Keratinocyte (primary cell): ENCODE results near the gene CDK5RAP3. TPM values are rescaled to one million over a fixed set of nuclear protein-coding genes. Genes with fewer than 3 reads are reported as not detected.

Source experiments
- DNase-seq: peaks from one replicate; pipeline ENCODE4 v3.0.0-alpha.2; 2011; ENCODE audit warnings: low read depth, missing footprints, low spot score
- FAIRE-seq: peaks from 2 replicates; lab custom pipeline; 2011; peaks lifted over from hg19 to GRCh38; lab: Jason Lieb, UNC
- H2AFZ ChIP-seq: 2 replicates; pipeline ENCODE4 v1.6.0; 2012; ENCODE audit warnings: low read length, control low read depth, inconsistent platforms; ENCODE audit not compliant: control insufficient read depth
- H3K27ac ChIP-seq: 2 replicates; pipeline ENCODE4 v1.5.1; 2011; ENCODE audit warnings: low read length; ENCODE audit not compliant: control insufficient read depth, insufficient read depth
- H3K27me3 ChIP-seq: 3 replicates; pipeline ENCODE4 v1.6.0; 2011; ENCODE audit warnings: low read length; ENCODE audit not compliant: control insufficient read depth, insufficient read depth; ENCODE audit errors: extremely low read depth
- H3K36me3 ChIP-seq, 2 experiments: 2 replicates in 1 of 2; 3 replicates in 1 of 2; pipeline ENCODE4 v1.5.1; 2011; ENCODE audit warnings: low read length in 2 of 2, mild to moderate bottlenecking in 1 of 2; ENCODE audit not compliant: control insufficient read depth in 2 of 2, insufficient read depth in 2 of 2; ENCODE audit errors: extremely low read depth in 1 of 2
- H3K4me1 ChIP-seq: 3 replicates; pipeline ENCODE4 v1.5.1; 2011; ENCODE audit warnings: low read length; ENCODE audit not compliant: control insufficient read depth, insufficient read depth; ENCODE audit errors: extremely low read depth
- H3K4me2 ChIP-seq: 3 replicates; pipeline ENCODE4 v1.6.0; 2011; ENCODE audit warnings: low read depth, low read length; ENCODE audit not compliant: control insufficient read depth, insufficient read depth; ENCODE audit errors: extremely low read depth
- H3K4me3 ChIP-seq, 3 experiments: fragments of 200-600 bp in 1 of 3; sonication (generic) in 1 of 3; 2 replicates in 2 of 3; 3 replicates in 1 of 3; pipeline ENCODE4 v1.5.1; 2011 to 2016; ENCODE audit warnings: low read length in 3 of 3, mild to moderate bottlenecking in 3 of 3, control low read depth in 2 of 3, inconsistent platforms in 1 of 3, low read depth in 1 of 3, mixed read lengths in 1 of 3, mixed run types in 1 of 3, moderate library complexity in 1 of 3; ENCODE audit not compliant: control insufficient read depth in 2 of 3, insufficient read depth in 2 of 3; ENCODE audit errors: extremely low read depth in 1 of 3
- H3K79me2 ChIP-seq: 2 replicates; pipeline ENCODE4 v1.6.0; 2012; ENCODE audit warnings: low read length; ENCODE audit not compliant: control insufficient read depth, insufficient read depth
- H3K9ac ChIP-seq: 3 replicates; pipeline ENCODE4 v1.6.0; 2011; ENCODE audit warnings: low read length; ENCODE audit not compliant: control insufficient read depth, insufficient read depth; ENCODE audit errors: extremely low read depth
- H3K9me1 ChIP-seq: 3 replicates; pipeline ENCODE4 v1.6.0; 2011; ENCODE audit warnings: low read length; ENCODE audit not compliant: control insufficient read depth, insufficient read depth; ENCODE audit errors: extremely low read depth
- H3K9me3 ChIP-seq: 2 replicates; pipeline ENCODE4 v1.5.1; 2012; ENCODE audit warnings: low read depth, low read length; ENCODE audit not compliant: control insufficient read depth
- H4K20me1 ChIP-seq: 3 replicates; pipeline ENCODE4 v1.6.0; 2011; ENCODE audit warnings: low read length; ENCODE audit not compliant: control insufficient read depth, insufficient read depth; ENCODE audit errors: extremely low read depth
- CTCF ChIP-seq, 3 experiments: IDR thresholded peaks in 1 of 3; conservative IDR thresholded peaks in 1 of 3; optimal IDR thresholded peaks in 1 of 3; 2 replicates in 2 of 3; 3 replicates in 1 of 3; pipeline versions ENCODE3 to v1.5.1; 2011; ENCODE audit warnings: low read length in 3 of 3, mild to moderate bottlenecking in 3 of 3, moderate library complexity in 2 of 3, control low read depth in 1 of 3, inconsistent platforms in 1 of 3; ENCODE audit not compliant: insufficient read depth in 2 of 3; ENCODE audit errors: extremely low read depth in 1 of 3
- EZH2 ChIP-seq: IDR thresholded peaks from one replicate; pipeline ENCODE4 v1.6.1; 2012; ENCODE audit warnings: inconsistent platforms, mild to moderate bottlenecking, low read length, moderate library complexity
- dilution Hi-C: fragments of 300-500 bp; cut with MboI; formaldehyde crosslinking; loops from one replicate; pipeline ENCODE4 v1.7.0; 2020; ENCODE audit warnings: low sequenced_read_pairs; ENCODE audit not compliant: extremely low pct_ligation_motif_present
- polyA plus RNA-seq, 5 experiments: library from polyadenylated mRNA; depleted of rRNA in 3 of 5; stranded (reverse) in 3 of 5; stranded (forward) in 1 of 5; unstranded in 1 of 5; fragments of >200 nt; gene quantifications; 1 replicate in 1 of 5; 2 replicates in 3 of 5; 3 replicates in 1 of 5; pipeline versions ENCODE4 v1.2.1 to v1.2.3, GENCODE V29; 2011 to 2012; ENCODE audit warnings: missing spikeins in 2 of 5, low read depth in 1 of 5, low replicate concordance in 1 of 5

Gene CDK5RAP3
- polyA plus RNA-seq, 1 donor (not counting 4 experiments of a cell fraction or from before 2014, with no cell fraction given): 63.9 TPM

DNA sequence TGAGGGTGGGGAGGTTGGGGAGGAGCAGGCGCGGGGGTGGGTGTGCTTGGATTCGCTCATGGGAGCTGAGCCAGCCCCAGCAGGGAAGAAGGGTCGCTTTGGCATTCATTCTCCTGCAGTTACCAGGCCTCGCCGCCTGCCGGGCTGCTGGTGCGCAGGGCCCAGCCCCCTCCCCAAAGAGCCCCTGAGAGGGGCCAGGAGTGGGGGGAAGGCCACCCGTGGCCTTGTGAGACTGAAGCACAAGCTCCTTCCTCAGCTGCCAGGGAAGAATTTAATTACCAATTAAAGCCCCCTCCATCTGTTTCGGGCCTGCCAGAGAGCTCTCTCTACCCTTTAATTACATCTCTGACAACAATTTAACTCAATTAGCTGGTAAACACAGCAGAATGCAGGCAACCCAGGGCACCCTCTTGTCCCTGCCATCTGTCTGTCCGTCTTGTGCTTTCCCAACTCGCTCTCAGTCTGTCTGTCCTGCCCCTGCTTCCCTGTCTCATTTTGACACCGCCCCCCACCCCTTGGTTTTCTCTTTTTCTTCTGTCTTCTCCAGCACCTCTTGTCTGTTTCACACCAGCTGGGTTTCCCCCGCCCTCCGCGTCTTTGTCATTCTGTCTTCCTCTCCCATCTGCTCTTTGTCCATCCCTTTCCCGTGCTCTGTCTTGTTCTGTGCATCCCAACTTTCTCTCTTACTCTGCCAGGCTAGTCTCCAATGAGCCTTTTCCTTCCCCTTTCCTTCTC is 32.7 kb downstream of the CDK5RAP3 start:
- no peak overlapping the region for H3K27ac ChIP-seq
- no peak overlapping the region for H3K4me3 ChIP-seq
- no peaks in the 10 kb centered on the region for H3K36me3 ChIP-seq
- FAIRE-seq (no peak), DNase-seq (no peak)
- no peak overlapping the region for H2AFZ ChIP-seq
- H3K9me3 ChIP-seq: no peaks in the 10 kb centered on the region
- H3K9me1 ChIP-seq: no peaks in the 10 kb centered on the region
- no peak overlapping the region for H3K9ac ChIP-seq
- peaks cover 19% of the 10 kb centered on the region for H3K4me1 ChIP-seq
- H4K20me1 ChIP-seq: no peaks in the 10 kb centered on the region
- H3K4me2 ChIP-seq: no peak overlapping the region
- TF ChIP-seq EZH2: no peak
- no peak for TF ChIP-seq CTCF (optimal IDR thresholded peaks at IDR 0.05 in 1 of 3, IDR thresholded peaks at IDR 0.05 in 1 of 3, conservative IDR thresholded peaks at IDR 0.05 in 1 of 3; ENCODE audit: extremely low read depth in 1 of 3, insufficient read depth in 2 of 3, low read length in 3 of 3)
- H3K79me2 ChIP-seq: no peaks in the 10 kb centered on the region
- no peaks in the 10 kb centered on the region for H3K27me3 ChIP-seq
- dilution Hi-C loops: no loop called here

- Histone ChIP-seq H2AFZ (peak overlapping the region; percentile 3), H3K9ac (no peak overlapping the region), H3K27ac (no peak overlapping the region), H3K79me2 (no peaks in the 10 kb centered on the region), H3K4me2 (peak overlapping the region; percentile 10), H4K20me1 (no peaks in the 10 kb centered on the region), H3K4me3 (no peak overlapping the region), H3K36me3 (no peaks in the 10 kb centered on the region), H3K4me1 (peaks cover 19% of the 10 kb centered on the region), H3K9me1 (no peaks in the 10 kb centered on the region), H3K9me3 (no peaks in the 10 kb centered on the region), H3K27me3 (no peaks in the 10 kb centered on the region)
- no peak for DNase-seq
- dilution Hi-C loops: no loop called here
- FAIRE-seq: no peak
- TF ChIP-seq CTCF (optimal IDR thresholded peaks at IDR 0.05 in 1 of 3, IDR thresholded peaks at IDR 0.05 in 1 of 3, conservative IDR thresholded peaks at IDR 0.05 in 1 of 3; ENCODE audit: extremely low read depth in 1 of 3, insufficient read depth in 2 of 3, low read length in 3 of 3) (no peak), EZH2 (no peak)
Measured at GRCh38 chr17:48004983-48005382, 34.1 kb downstream of the CDK5RAP3 start.
